K562 (cell line): Measurements from ENCODE around the gene FTSJ1. TPM values are rescaled to one million over a fixed set of nuclear protein-coding genes. Genes with fewer than 3 reads are reported as not detected.

Experiments
- ATF7 ChIP-seq: fragments of 450-650 bp; IDR thresholded peaks from 2 replicates; pipeline ENCODE4 v1.7.1; 2014; ENCODE audit warnings: mild to moderate bottlenecking, moderate library complexity
- BHLHE40 ChIP-seq: IDR thresholded peaks from 2 replicates; pipeline ENCODE4 v1.6.1; 2011; ENCODE audit warnings: low read length, improper control_type of control experiment
- CXXC5 ChIP-seq: fragments of 250-450 bp; sonication (Bioruptor Pico); IDR thresholded peaks from 2 replicates; pipeline ENCODE4 v1.8.0; 2022; ENCODE audit warnings: inconsistent platforms, mild to moderate bottlenecking, moderate library complexity
- DMBX1 ChIP-seq: fragments of 250-450 bp; sonication (Bioruptor Pico); IDR thresholded peaks from 2 replicates; pipeline ENCODE4 v1.8.0; 2022; ENCODE audit warnings: inconsistent platforms, mild to moderate bottlenecking, moderate library complexity, borderline replicate concordance
- FOSL1 ChIP-seq: fragments of 200-800 bp; sonication (Bioruptor generic); conservative IDR thresholded peaks from 2 replicates; pipeline ENCODE4 v1.6.1; 2016; ENCODE audit warnings: missing genetic modification characterization, missing compliant biosample characterization
- HDAC1 ChIP-seq, 2 experiments: fragments of 450-650 bp; IDR thresholded peaks; 2 replicates each; pipeline ENCODE4 v1.6.1; 2016 to 2017; ENCODE audit warnings: inconsistent platforms in 1 of 2, mild to moderate bottlenecking in 1 of 2, moderate library complexity in 1 of 2
- JUN ChIP-seq, 2 experiments: sonication (generic) in 1 of 2; formaldehyde crosslinking in 1 of 2; IDR thresholded peaks; 2 replicates each; pipeline versions ENCODE4 v1.6.1 to v1.8.0; 2012 to 2022; ENCODE audit warnings: borderline replicate concordance in 2 of 2, mild to moderate bottlenecking in 2 of 2, improper control_type of control experiment in 1 of 2, low read depth in 1 of 2, low read length in 1 of 2, missing genetic modification reagents in 1 of 2
- JUND ChIP-seq, 2 experiments: IDR thresholded peaks; 2 replicates in 1 of 2; 3 replicates in 1 of 2; pipeline ENCODE4 v1.6.1; 2011; ENCODE audit warnings: borderline replicate concordance in 2 of 2, low read depth in 2 of 2, low read length in 2 of 2, improper control_type of control experiment in 1 of 2, missing biosample characterization in 1 of 2, missing genetic modification characterization in 1 of 2, missing genetic modification reagents in 1 of 2
- NFXL1 ChIP-seq: fragments of 450-650 bp; formaldehyde crosslinking; IDR thresholded peaks from 2 replicates; pipeline ENCODE4 v1.4.0; 2021; ENCODE audit warnings: mild to moderate bottlenecking
- PHB2 ChIP-seq: fragments of 450-650 bp; IDR thresholded peaks from 2 replicates; pipeline ENCODE4 v1.6.1; 2017; ENCODE audit warnings: low read depth
- SMARCE1 ChIP-seq: fragments of 450-650 bp; IDR thresholded peaks from 2 replicates; pipeline ENCODE4 v1.7.1; 2016; ENCODE audit warnings: mild to moderate bottlenecking
- ZNF140 ChIP-seq: fragments of 250-450 bp; sonication (Bioruptor Pico); IDR thresholded peaks from 2 replicates; pipeline ENCODE4 v1.8.0; 2021; ENCODE audit warnings: moderate library complexity, mild to moderate bottlenecking, inconsistent platforms
- ZNF197 ChIP-seq: fragments of 200-800 bp; sonication (Bioruptor generic); IDR thresholded peaks from 2 replicates; pipeline ENCODE4 v1.6.1; 2016; ENCODE audit warnings: low read depth, missing genetic modification characterization, missing compliant biosample characterization
- ZNF707 ChIP-seq: fragments of 250-450 bp; sonication (Bioruptor Pico); conservative IDR thresholded peaks from 2 replicates; pipeline ENCODE4 v1.8.0; 2022; ENCODE audit warnings: inconsistent platforms, mild to moderate bottlenecking, moderate library complexity
- polyA plus RNA-seq, 8 experiments: library from polyadenylated mRNA; depleted of rRNA in 4 of 8; stranded (reverse) in 5 of 8; unstranded in 3 of 8; fragments of >200 nt; fragmentation: Nextera tagmentation in 2 of 8; fragmentation: Illumina TruSeq in 1 of 8; extraction: Ambion mirVana in 2 of 8; extraction: Trizol in 1 of 8; gene quantifications; 2 replicates each; pipeline versions ENCODE4 v1.2.1 to v1.2.3, GENCODE V29; 2011 to 2014; ENCODE audit warnings: inconsistent platforms in 1 of 8, missing spikeins in 1 of 8
- total RNA-seq, 7 experiments: library from RNA; depleted of rRNA in 6 of 7; stranded (reverse); fragments of >200 nt in 6 of 7; fragmentation: Illumina TruSeq in 2 of 7; extraction: Trizol in 2 of 7; gene quantifications; 2 replicates each; pipeline versions ENCODE4 v1.2.1 to v1.2.3, GENCODE V29; 2011 to 2021; ENCODE audit warnings: low replicate concordance in 1 of 7
- TF ChIP-seq, protein P1 (sequence below): fragments of 250-450 bp; sonication (Bioruptor Pico); IDR thresholded peaks from 2 replicates; pipeline ENCODE4 v1.9.0; 2021; ENCODE audit warnings: mild to moderate bottlenecking
- TF ChIP-seq, protein P2 (sequence below): fragments of 450-650 bp; formaldehyde crosslinking; IDR thresholded peaks from 2 replicates; pipeline ENCODE4 v1.4.0; 2020; ENCODE audit warnings: mild to moderate bottlenecking, moderate library complexity
- TF ChIP-seq, protein P3 (sequence below): fragments of 250-450 bp; sonication (Bioruptor Pico); IDR thresholded peaks from 2 replicates; pipeline ENCODE4 v1.8.0; 2022; ENCODE audit warnings: inconsistent platforms, mild to moderate bottlenecking, moderate library complexity, borderline replicate concordance
- TF ChIP-seq, protein P4 (sequence below): sonication (generic); formaldehyde crosslinking; IDR thresholded peaks from 2 replicates; pipeline ENCODE4 v1.8.0; 2022; ENCODE audit warnings: mild to moderate bottlenecking, missing genetic modification reagents
- TF ChIP-seq, protein P5 (sequence below), 3 experiments: fragments of 200-800 bp in 1 of 3; sonication (Bioruptor generic) in 1 of 3; sonication (generic) in 1 of 3; formaldehyde crosslinking in 1 of 3; IDR thresholded peaks; 2 replicates each; pipeline versions ENCODE4 v1.6.1 to v1.8.0; 2016 to 2022; ENCODE audit warnings: mild to moderate bottlenecking in 2 of 3, missing compliant biosample characterization in 2 of 3, missing genetic modification characterization in 2 of 3, missing genetic modification reagents in 1 of 3

FTSJ1 gene
- total and polyA plus RNA-seq, 9 of the 15 experiments (the other 6 are each of a cell fraction or from before 2014, with no cell fraction given), result 12.2 to 95.6 (median 71.6) TPM

DNA sequence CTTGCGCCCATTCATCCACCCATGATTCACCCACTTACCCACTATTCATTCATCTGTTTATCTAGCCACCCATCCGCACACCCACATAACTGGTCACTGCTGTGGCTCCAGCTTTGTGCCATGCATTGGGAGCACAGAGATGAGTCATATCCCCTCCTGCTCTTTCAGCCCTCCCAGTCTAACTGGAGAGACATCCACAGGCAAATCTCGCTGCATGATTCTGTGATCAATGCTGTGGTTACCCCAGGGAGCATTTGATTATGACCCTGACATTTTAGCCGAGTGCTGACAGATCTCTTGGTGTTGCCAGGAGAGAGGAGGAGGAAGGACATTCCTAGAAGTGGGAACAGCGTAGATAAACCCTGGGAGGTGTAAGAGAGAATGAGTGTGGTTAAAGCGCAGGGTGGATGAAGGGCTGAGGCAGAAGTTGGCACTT, 22.4 kb downstream of the FTSJ1 start (continued):
- TF ChIP-seq CXXC5 (CRISPR knock-in tag) (no peak), JUN (IDR thresholded peaks at IDR 0.05; ENCODE audit: borderline replicate concordance, low read depth, low read length) (0 out of 2 replicates have a peak, but pooled peaks have one; percentile 13), JUN (CRISPR knock-in tag; IDR thresholded peaks at IDR 0.05; ENCODE audit: borderline replicate concordance) (no peak), NFXL1 (CRISPR knock-in tag) (no peak), JUND (IDR thresholded peaks at IDR 0.05; ENCODE audit: borderline replicate concordance, low read depth, low read length) (peak; percentile 68), JUND (tag; IDR thresholded peaks at IDR 0.05; ENCODE audit: borderline replicate concordance, low read depth, low read length) (no peak), DMBX1 (CRISPR knock-in tag) (no peak), SMARCE1 (peak; percentile 49; the same call in 1 of the 2 replicates), BHLHE40 (no peak), ZNF140 (CRISPR knock-in tag) (no peak), HDAC1 (IDR thresholded peaks at IDR 0.05) (0 out of 4 replicates have a peak, but pooled peaks of 1 of the 2 experiments have one; percentile 22), ATF7 (no peak), ZNF197 (no peak), ZNF707 (CRISPR knock-in tag) (no peak), FOSL1 (tag) (peak; percentile 59), PHB2 (no peak)
- TF ChIP-seq, protein P1, sequence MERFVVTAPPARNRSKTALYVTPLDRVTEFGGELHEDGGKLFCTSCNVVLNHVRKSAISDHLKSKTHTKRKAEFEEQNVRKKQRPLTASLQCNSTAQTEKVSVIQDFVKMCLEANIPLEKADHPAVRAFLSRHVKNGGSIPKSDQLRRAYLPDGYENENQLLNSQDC (CRISPR knock-in tag), result no peak
- TF ChIP-seq, protein P2, sequence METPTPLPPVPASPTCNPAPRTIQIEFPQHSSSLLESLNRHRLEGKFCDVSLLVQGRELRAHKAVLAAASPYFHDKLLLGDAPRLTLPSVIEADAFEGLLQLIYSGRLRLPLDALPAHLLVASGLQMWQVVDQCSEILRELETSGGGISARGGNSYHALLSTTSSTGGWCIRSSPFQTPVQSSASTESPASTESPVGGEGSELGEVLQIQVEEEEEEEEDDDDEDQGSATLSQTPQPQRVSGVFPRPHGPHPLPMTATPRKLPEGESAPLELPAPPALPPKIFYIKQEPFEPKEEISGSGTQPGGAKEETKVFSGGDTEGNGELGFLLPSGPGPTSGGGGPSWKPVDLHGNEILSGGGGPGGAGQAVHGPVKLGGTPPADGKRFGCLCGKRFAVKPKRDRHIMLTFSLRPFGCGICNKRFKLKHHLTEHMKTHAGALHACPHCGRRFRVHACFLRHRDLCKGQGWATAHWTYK (CRISPR knock-in tag), result no peak
- TF ChIP-seq, protein P3, sequence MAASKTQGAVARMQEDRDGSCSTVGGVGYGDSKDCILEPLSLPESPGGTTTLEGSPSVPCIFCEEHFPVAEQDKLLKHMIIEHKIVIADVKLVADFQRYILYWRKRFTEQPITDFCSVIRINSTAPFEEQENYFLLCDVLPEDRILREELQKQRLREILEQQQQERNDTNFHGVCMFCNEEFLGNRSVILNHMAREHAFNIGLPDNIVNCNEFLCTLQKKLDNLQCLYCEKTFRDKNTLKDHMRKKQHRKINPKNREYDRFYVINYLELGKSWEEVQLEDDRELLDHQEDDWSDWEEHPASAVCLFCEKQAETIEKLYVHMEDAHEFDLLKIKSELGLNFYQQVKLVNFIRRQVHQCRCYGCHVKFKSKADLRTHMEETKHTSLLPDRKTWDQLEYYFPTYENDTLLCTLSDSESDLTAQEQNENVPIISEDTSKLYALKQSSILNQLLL, result no peak
- TF ChIP-seq, protein P4, sequence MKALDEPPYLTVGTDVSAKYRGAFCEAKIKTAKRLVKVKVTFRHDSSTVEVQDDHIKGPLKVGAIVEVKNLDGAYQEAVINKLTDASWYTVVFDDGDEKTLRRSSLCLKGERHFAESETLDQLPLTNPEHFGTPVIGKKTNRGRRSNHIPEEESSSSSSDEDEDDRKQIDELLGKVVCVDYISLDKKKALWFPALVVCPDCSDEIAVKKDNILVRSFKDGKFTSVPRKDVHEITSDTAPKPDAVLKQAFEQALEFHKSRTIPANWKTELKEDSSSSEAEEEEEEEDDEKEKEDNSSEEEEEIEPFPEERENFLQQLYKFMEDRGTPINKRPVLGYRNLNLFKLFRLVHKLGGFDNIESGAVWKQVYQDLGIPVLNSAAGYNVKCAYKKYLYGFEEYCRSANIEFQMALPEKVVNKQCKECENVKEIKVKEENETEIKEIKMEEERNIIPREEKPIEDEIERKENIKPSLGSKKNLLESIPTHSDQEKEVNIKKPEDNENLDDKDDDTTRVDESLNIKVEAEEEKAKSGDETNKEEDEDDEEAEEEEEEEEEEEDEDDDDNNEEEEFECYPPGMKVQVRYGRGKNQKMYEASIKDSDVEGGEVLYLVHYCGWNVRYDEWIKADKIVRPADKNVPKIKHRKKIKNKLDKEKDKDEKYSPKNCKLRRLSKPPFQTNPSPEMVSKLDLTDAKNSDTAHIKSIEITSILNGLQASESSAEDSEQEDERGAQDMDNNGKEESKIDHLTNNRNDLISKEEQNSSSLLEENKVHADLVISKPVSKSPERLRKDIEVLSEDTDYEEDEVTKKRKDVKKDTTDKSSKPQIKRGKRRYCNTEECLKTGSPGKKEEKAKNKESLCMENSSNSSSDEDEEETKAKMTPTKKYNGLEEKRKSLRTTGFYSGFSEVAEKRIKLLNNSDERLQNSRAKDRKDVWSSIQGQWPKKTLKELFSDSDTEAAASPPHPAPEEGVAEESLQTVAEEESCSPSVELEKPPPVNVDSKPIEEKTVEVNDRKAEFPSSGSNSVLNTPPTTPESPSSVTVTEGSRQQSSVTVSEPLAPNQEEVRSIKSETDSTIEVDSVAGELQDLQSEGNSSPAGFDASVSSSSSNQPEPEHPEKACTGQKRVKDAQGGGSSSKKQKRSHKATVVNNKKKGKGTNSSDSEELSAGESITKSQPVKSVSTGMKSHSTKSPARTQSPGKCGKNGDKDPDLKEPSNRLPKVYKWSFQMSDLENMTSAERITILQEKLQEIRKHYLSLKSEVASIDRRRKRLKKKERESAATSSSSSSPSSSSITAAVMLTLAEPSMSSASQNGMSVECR (CRISPR knock-in tag), result no peak
- TF ChIP-seq, protein P5, sequence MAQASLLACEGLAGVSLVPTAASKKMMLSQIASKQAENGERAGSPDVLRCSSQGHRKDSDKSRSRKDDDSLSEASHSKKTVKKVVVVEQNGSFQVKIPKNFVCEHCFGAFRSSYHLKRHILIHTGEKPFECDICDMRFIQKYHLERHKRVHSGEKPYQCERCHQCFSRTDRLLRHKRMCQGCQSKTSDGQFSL (CRISPR knock-in tag; IDR thresholded peaks at IDR 0.05), result no peak
- TF ChIP-seq, protein P5 (tag; IDR thresholded peaks at IDR 0.05), result no peak
